SK-N-MC (cell line): ENCODE data around the gene ZBTB46.

Experiments used
- EZH2 ChIP-seq: fragments of 200-600 bp; sonication (generic); IDR thresholded peaks from one replicate; pipeline ENCODE4 v1.6.1; 2017; ENCODE audit warnings: antibody characterized with exemption
- POLR2AphosphoS5 ChIP-seq: IDR thresholded peaks from 2 replicates; pipeline ENCODE4 v1.6.1; 2012; ENCODE audit warnings: mild to moderate bottlenecking, low read depth, low read length, borderline replicate concordance

- peak; percentile 21 for TF ChIP-seq POLR2AphosphoS5
- TF ChIP-seq EZH2 = no peak
Observed at GRCh38 chr20:63702036-63702665, 128.9 kb downstream of the ZBTB46 start.
